ENCODE results near the gene USP34. TPM values are rescaled to one million over a fixed set of nuclear protein-coding genes. Genes with fewer than 3 reads are reported as not detected.

USP34 gene
- total and polyA plus RNA-seq, 2 experiments from 2014 or later = 36.8 to 125 TPM

DNA sequence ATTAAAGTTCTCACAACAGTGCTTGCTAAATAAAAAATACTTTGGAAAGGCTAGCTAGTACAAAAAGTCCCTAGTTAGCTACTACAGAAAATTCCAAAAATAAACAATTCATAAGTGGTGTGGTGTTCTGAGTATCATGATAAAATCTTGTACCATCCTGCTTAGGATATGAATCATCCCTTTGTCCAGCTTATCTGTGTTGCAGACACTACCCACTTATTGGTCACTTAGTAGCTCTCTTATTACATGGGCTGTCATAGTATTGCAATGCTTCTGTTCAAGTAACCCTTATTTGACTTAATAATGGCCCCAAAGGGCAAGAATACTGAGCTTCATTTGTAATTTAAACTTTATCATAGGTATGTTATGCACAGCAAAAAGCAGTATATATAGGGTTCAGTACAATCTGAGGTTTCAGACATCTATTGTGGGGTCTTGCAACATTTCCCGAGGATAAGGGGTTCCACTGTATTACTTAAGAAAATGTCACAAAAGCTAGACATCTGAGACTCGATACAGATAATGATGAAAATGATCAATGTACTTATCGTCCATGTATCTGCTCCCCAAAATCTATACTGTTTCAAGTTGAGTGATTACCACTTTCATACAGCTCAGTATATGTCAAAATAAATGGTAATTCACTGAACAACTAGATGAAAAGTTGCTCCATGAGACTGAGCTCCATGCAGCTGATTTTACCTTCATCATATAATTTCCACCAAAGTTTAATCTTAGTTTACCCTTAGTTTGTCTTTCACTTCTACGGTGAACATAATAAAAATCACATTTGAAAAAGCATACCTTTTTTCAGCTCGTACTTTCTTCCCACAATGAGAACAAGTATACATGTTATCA, 215.1 kb downstream of the USP34 start:
- Histone ChIP-seq H3K4me2 (no peak overlapping the region), H3K9me2 (replicated peaks; ENCODE audit: insufficient read depth) (no peaks in the 10 kb centered on the region), H3K4me1 (ENCODE audit: insufficient read depth) (no peaks in the 10 kb centered on the region), H3K79me2 (no peaks in the 10 kb centered on the region), H3K4me3 (no peak overlapping the region), H2AFZ (no peak overlapping the region), H3K27ac (no peak overlapping the region), H3K36me3 (replicated peaks; ENCODE audit: insufficient read depth, low read depth) (no peaks in the 10 kb centered on the region), H3K27me3 (no peaks in the 10 kb centered on the region), H4K20me1 (ENCODE audit: insufficient read depth, poor library complexity, severe bottlenecking) (no peaks in the 10 kb centered on the region), H3K9me3 (ENCODE audit: low read depth) (no peaks in the 10 kb centered on the region)
- WGBS (ENCODE audit: low lambda C conversion rate, missing lambda C conversion rate) = 95% methylated on average over 5 of the region's 5 CpGs
- DNase-seq (ENCODE audit: low spot score) = no peak
- TF ChIP-seq EZH2 (IDR thresholded peaks at IDR 0.05; ENCODE audit: borderline replicate concordance) = no peak
- TF ChIP-seq, protein P1, sequence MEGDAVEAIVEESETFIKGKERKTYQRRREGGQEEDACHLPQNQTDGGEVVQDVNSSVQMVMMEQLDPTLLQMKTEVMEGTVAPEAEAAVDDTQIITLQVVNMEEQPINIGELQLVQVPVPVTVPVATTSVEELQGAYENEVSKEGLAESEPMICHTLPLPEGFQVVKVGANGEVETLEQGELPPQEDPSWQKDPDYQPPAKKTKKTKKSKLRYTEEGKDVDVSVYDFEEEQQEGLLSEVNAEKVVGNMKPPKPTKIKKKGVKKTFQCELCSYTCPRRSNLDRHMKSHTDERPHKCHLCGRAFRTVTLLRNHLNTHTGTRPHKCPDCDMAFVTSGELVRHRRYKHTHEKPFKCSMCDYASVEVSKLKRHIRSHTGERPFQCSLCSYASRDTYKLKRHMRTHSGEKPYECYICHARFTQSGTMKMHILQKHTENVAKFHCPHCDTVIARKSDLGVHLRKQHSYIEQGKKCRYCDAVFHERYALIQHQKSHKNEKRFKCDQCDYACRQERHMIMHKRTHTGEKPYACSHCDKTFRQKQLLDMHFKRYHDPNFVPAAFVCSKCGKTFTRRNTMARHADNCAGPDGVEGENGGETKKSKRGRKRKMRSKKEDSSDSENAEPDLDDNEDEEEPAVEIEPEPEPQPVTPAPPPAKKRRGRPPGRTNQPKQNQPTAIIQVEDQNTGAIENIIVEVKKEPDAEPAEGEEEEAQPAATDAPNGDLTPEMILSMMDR (IDR thresholded peaks at IDR 0.05; ENCODE audit: poor library complexity) = no peak
- TF ChIP-seq EZH2phosphoT487 (IDR thresholded peaks at IDR 0.05; ENCODE audit: low read depth, severe bottlenecking, unreplicated experiment) = no peak

DNA sequence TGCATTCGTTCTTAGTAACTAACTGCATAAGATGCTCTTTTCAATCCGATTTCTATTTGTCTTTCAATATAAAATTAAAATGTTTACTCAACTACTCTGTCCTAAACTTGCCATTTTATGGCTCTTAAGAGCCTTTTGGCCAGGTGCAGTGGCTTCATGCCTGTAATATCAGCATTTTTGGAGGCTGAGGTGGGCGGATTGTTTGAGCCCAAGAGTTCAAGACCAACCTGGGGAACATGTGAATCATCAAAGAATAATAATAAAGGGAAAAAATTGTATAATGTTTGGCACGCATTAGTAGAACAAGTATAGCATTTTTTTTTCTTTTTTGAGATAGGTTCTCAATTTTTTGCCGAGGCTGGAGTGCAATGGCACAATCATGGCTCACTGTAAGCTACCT, 216.4 kb downstream of the USP34 start:
- no peak overlapping the region for H3K27ac ChIP-seq
- no peak for DNase-seq (ENCODE audit: low spot score)
- H3K27me3 ChIP-seq = no peaks in the 10 kb centered on the region
- no peaks in the 10 kb centered on the region for H3K9me3 ChIP-seq (ENCODE audit: low read depth)
- H3K79me2 ChIP-seq = no peaks in the 10 kb centered on the region
- TF ChIP-seq, protein P1 (IDR thresholded peaks at IDR 0.05; ENCODE audit: poor library complexity) = no peak
- TF ChIP-seq EZH2 (IDR thresholded peaks at IDR 0.05; ENCODE audit: borderline replicate concordance) = no peak
- H3K36me3 ChIP-seq (replicated peaks; ENCODE audit: insufficient read depth, low read depth) = no peaks in the 10 kb centered on the region
- H3K4me1 ChIP-seq (ENCODE audit: insufficient read depth) = no peaks in the 10 kb centered on the region
- WGBS (ENCODE audit: low lambda C conversion rate, missing lambda C conversion rate) = 97% methylated on average over 5 of the region's 5 CpGs
- no peak overlapping the region for H2AFZ ChIP-seq
- H3K4me2 ChIP-seq = no peak overlapping the region
- H3K4me3 ChIP-seq = no peak overlapping the region
- no peaks in the 10 kb centered on the region for H4K20me1 ChIP-seq (ENCODE audit: insufficient read depth, poor library complexity, severe bottlenecking)
- H3K9me2 ChIP-seq (replicated peaks; ENCODE audit: insufficient read depth) = no peaks in the 10 kb centered on the region

DNA sequence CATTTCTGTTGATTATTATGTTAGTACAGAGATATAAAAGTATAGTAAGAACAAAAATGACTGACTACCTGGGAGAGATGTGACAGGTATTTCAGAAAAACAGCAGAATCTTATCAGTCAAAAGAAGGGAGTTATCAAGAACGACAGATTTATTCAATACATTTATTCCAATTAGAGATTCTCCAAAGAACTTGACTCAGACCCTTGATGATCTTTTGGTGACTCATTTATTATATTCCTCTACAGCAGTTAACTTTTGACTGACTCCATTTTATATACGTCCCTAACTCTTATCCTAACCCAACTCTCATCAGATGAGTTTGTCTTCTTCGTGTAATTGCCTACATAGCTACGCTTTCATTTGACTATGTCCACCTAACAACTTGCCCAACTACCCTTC, 217.8 kb downstream of the USP34 start:
- Histone ChIP-seq H3K4me1 (ENCODE audit: insufficient read depth) (no peaks in the 10 kb centered on the region), H3K36me3 (replicated peaks; ENCODE audit: insufficient read depth, low read depth) (no peaks in the 10 kb centered on the region), H3K9me3 (ENCODE audit: low read depth) (no peaks in the 10 kb centered on the region), H3K27ac (no peak overlapping the region), H3K27me3 (no peaks in the 10 kb centered on the region), H2AFZ (no peak overlapping the region), H3K4me2 (no peak overlapping the region), H4K20me1 (ENCODE audit: insufficient read depth, poor library complexity, severe bottlenecking) (no peaks in the 10 kb centered on the region), H3K79me2 (no peaks in the 10 kb centered on the region), H3K9me2 (replicated peaks; ENCODE audit: insufficient read depth) (no peaks in the 10 kb centered on the region), H3K4me3 (no peak overlapping the region)
- WGBS (ENCODE audit: low lambda C conversion rate, missing lambda C conversion rate) = 88% methylated on average over 4 of the region's 4 CpGs
- no peak for DNase-seq (ENCODE audit: low spot score)
- TF ChIP-seq, protein P1 (IDR thresholded peaks at IDR 0.05; ENCODE audit: poor library complexity) = no peak
- TF ChIP-seq EZH2 (IDR thresholded peaks at IDR 0.05; ENCODE audit: borderline replicate concordance) = no peak
- no peak for TF ChIP-seq EZH2phosphoT487 (IDR thresholded peaks at IDR 0.05; ENCODE audit: low read depth, severe bottlenecking, unreplicated experiment)

Data from hepatocyte (in vitro differentiated cells).